GM23338 (cell line): ENCODE data around the gene JAM3. TPM values are rescaled to one million over a fixed set of nuclear protein-coding genes. Genes with fewer than 3 reads are reported as not detected.
"Not testable (repeated sequence)": the region's sequence is repeated elsewhere in the genome, so short reads cannot be mapped to it uniquely, and the experiment has no call there.

Experiments used
- ATAC-seq: fragments of 200-7000 bp; cut with Tn5 transposase; 3 replicates; pipeline ENCODE4 v1.9.1; 2020
- DNase-seq: peaks from one replicate; pipeline ENCODE4 v3.0.0-alpha.2; 2015; ENCODE audit warnings: low spot score
- H2AFZ ChIP-seq: fragments of 200-600 bp; sonication (generic); 2 replicates; pipeline ENCODE4 v1.8.0; 2016; ENCODE audit warnings: antibody characterized with exemption, mild to moderate bottlenecking, moderate library complexity
- H3F3A ChIP-seq: fragments of 200-600 bp; sonication (generic); replicated peaks from 2 replicates; pipeline ENCODE4 v1.8.0; 2017; ENCODE audit warnings: antibody characterized with exemption, mixed run types, low read depth
- H3K27ac ChIP-seq: fragments of 200-600 bp; sonication (generic); 2 replicates; pipeline ENCODE4 v1.6.1; 2016; ENCODE audit warnings: low read depth
- H3K27me3 ChIP-seq: fragments of 200-600 bp; sonication (generic); 2 replicates; pipeline ENCODE4 v1.8.0; 2016; ENCODE audit warnings: mild to moderate bottlenecking, mixed run types, moderate library complexity; ENCODE audit not compliant: insufficient read depth
- H3K36me3 ChIP-seq: fragments of 200-600 bp; sonication (generic); 2 replicates; pipeline ENCODE4 v1.8.0; 2016; ENCODE audit warnings: mild to moderate bottlenecking; ENCODE audit not compliant: insufficient read depth
- H3K4me1 ChIP-seq: fragments of 200-600 bp; sonication (generic); 2 replicates; pipeline ENCODE4 v1.8.0; 2016; ENCODE audit warnings: mild to moderate bottlenecking, moderate library complexity; ENCODE audit not compliant: insufficient read depth
- H3K4me2 ChIP-seq: fragments of 200-600 bp; sonication (generic); 2 replicates; pipeline ENCODE4 v1.7.1; 2017; ENCODE audit warnings: mixed run types
- H3K4me3 ChIP-seq: fragments of 200-600 bp; sonication (generic); 2 replicates; pipeline ENCODE4 v1.6.1; 2016; ENCODE audit warnings: mixed run types
- H3K79me2 ChIP-seq: fragments of 200-600 bp; sonication (generic); replicated peaks from 2 replicates; pipeline ENCODE4 v1.8.0; 2017; ENCODE audit warnings: mild to moderate bottlenecking; ENCODE audit not compliant: insufficient read depth
- H3K9me2 ChIP-seq: fragments of 200-600 bp; sonication (generic); 2 replicates; pipeline ENCODE4 v1.8.0; 2017; ENCODE audit not compliant: insufficient read depth
- H4K20me1 ChIP-seq: fragments of 200-600 bp; sonication (generic); replicated peaks from 2 replicates; pipeline ENCODE4 v1.8.0; 2017; ENCODE audit warnings: mild to moderate bottlenecking; ENCODE audit not compliant: insufficient read depth
- H3K27ac Mint-ChIP-seq: 2 replicates; pipeline ENCODE4 v1.8.0; 2020; ENCODE audit warnings: inconsistent platforms, mild to moderate bottlenecking, moderate library complexity, mixed read lengths
- H3K27me3 Mint-ChIP-seq: 3 replicates; pipeline ENCODE4 v1.8.0; 2022; ENCODE audit warnings: low read depth, mild to moderate bottlenecking, moderate library complexity, mixed read lengths, inconsistent platforms; ENCODE audit not compliant: insufficient read depth, poor library complexity
- H3K36me3 Mint-ChIP-seq: 3 replicates; pipeline ENCODE4 v1.8.0; 2021; ENCODE audit warnings: low read depth, mild to moderate bottlenecking, inconsistent platforms, moderate library complexity, mixed read lengths
- H3K4me1 Mint-ChIP-seq: 3 replicates; pipeline ENCODE4 v1.8.0; 2020; ENCODE audit warnings: mild to moderate bottlenecking, inconsistent platforms, mixed read lengths
- H3K4me3 Mint-ChIP-seq: 3 replicates; pipeline ENCODE4 v1.8.0; 2021; ENCODE audit warnings: moderate library complexity, mild to moderate bottlenecking, inconsistent platforms, mixed read lengths
- H3K9me3 Mint-ChIP-seq: 3 replicates; pipeline ENCODE4 v1.8.0; 2020; ENCODE audit warnings: moderate library complexity, mild to moderate bottlenecking, inconsistent platforms, mixed read lengths
- CREB1 ChIP-seq: fragments of 250-450 bp; sonication (Bioruptor Pico); IDR thresholded peaks from 2 replicates; pipeline ENCODE4 v1.5.0; 2020; ENCODE audit warnings: low read depth, mild to moderate bottlenecking, moderate library complexity
- CTCF ChIP-seq, 2 experiments: fragments of 200-600 bp in 1 of 2; sonication (generic) in 1 of 2; conservative IDR thresholded peaks; 2 replicates each; pipeline versions ENCODE4 v1.5.1 to v1.6.1; 2016 to 2017; ENCODE audit warnings: antibody characterized with exemption in 2 of 2, low read depth in 2 of 2, mild to moderate bottlenecking in 2 of 2, moderate library complexity in 1 of 2
- ETS1 ChIP-seq: IDR thresholded peaks from 2 replicates; pipeline ENCODE4 v1.6.1; 2016; ENCODE audit warnings: antibody characterized with exemption
- EZH2 ChIP-seq: fragments of 200-600 bp; sonication (generic); IDR thresholded peaks from one replicate; pipeline ENCODE4 v1.8.0; 2017; ENCODE audit warnings: antibody characterized with exemption, mild to moderate bottlenecking, low read depth; ENCODE audit not compliant: unreplicated experiment
- JUNB ChIP-seq: IDR thresholded peaks from one replicate; pipeline ENCODE4 v1.6.1; 2016; ENCODE audit warnings: antibody characterized with exemption; ENCODE audit not compliant: unreplicated experiment
- NANOG ChIP-seq: IDR thresholded peaks from 2 replicates; pipeline ENCODE4 v1.6.1; 2016; ENCODE audit warnings: antibody characterized with exemption, borderline replicate concordance
- REST ChIP-seq: IDR thresholded peaks from one replicate; pipeline ENCODE4 v1.6.1; 2018; ENCODE audit warnings: antibody characterized with exemption; ENCODE audit not compliant: unreplicated experiment
- STAT1 ChIP-seq: IDR thresholded peaks from one replicate; pipeline ENCODE4 v1.6.1; 2016; ENCODE audit warnings: antibody characterized with exemption; ENCODE audit not compliant: unreplicated experiment
- ZNF331 ChIP-seq: fragments of 250-450 bp; sonication (Bioruptor Pico); IDR thresholded peaks from 2 replicates; pipeline ENCODE4 v1.5.0; 2020; ENCODE audit warnings: low read depth, mild to moderate bottlenecking, moderate library complexity
- ZNF462 ChIP-seq: fragments of 250-450 bp; sonication (Bioruptor Pico); IDR thresholded peaks from 2 replicates; pipeline ENCODE4 v1.5.0; 2020; ENCODE audit warnings: mild to moderate bottlenecking, moderate library complexity
- polyA plus RNA-seq: library from polyadenylated mRNA; unstranded; fragments of >200 nt; fragmentation: Nextera tagmentation; extraction: Ambion mirVana; gene quantifications from 2 replicates; pipeline ENCODE4 v1.2.1, GENCODE V29; 2016
- total RNA-seq: library from RNA; depleted of rRNA; stranded (reverse); fragments of >200 nt; shearing (Covaris generic); gene quantifications from 2 replicates; pipeline ENCODE4 v1.2.3, GENCODE V29; 2014

The JAM3 gene
- total and polyA plus RNA-seq, 2 experiments from 2014 or later: 14.1 to 41.5 TPM

GRCh38 chr11:134113787-134114186 is 44.9 kb downstream of the JAM3 start:
- not testable (repeated sequence) for H3K27me3 Mint-ChIP-seq, ATAC-seq, H3F3A ChIP-seq, DNase-seq, H3K4me2 ChIP-seq, H4K20me1 ChIP-seq, H3K36me3 Mint-ChIP-seq, H3K9me3 Mint-ChIP-seq, H3K9me2 ChIP-seq, H3K4me3 Mint-ChIP-seq, H3K27me3 ChIP-seq, H3K36me3 ChIP-seq, H3K27ac Mint-ChIP-seq, H2AFZ ChIP-seq, H3K4me3 ChIP-seq, H3K27ac ChIP-seq
- peaks cover 27% of the 10 kb centered on the region for H3K4me1 Mint-ChIP-seq
- H3K4me1 ChIP-seq: peaks cover 21% of the 10 kb centered on the region
- peaks cover 30% of the 10 kb centered on the region for H3K79me2 ChIP-seq

- Histone ChIP-seq H3K4me2 (no peak overlapping the region), H3K27me3 (no peaks in the 10 kb centered on the region), H3K9me2 (no peaks in the 10 kb centered on the region; the same call in 1 of the 2 replicates), H4K20me1 (peaks cover 2% of the 10 kb centered on the region; the same call in 1 of the 2 replicates), H3K79me2 (peaks cover 29% of the 10 kb centered on the region), H2AFZ (no peak overlapping the region), H3F3A (no peaks in the 10 kb centered on the region), H3K4me3 (no peak overlapping the region), H3K36me3 (no peaks in the 10 kb centered on the region), H3K27ac (no peak overlapping the region), H3K4me1 (peaks cover 15% of the 10 kb centered on the region)
- Mint-ChIP-seq H3K9me3 (no peaks in the 10 kb centered on the region; the same call in 2 of the 3 replicates), H3K27me3 (peaks cover 5% of the 10 kb centered on the region), H3K36me3 (no peaks in the 10 kb centered on the region), H3K4me3 (no peak overlapping the region), H3K27ac (no peak overlapping the region), H3K4me1 (peaks cover 29% of the 10 kb centered on the region)
- ATAC-seq (no peak), DNase-seq (no peak)
- TF ChIP-seq REST (no peak), ETS1 (no peak), ZNF331 (no peak), NANOG (no peak), EZH2 (no peak), ZNF462 (CRISPR knock-in tag) (no peak), CTCF (conservative IDR thresholded peaks at IDR 0.05; ENCODE audit: low read depth in 2 of 2) (no peak), STAT1 (no peak), CREB1 (CRISPR knock-in tag) (no peak), JUNB (no peak)
Observed at GRCh38 chr11:134116210-134116609, 47.3 kb downstream of the JAM3 start.
